CD4-positive, alpha-beta T cell (primary cell): ENCODE measurements around the gene LPGAT1. TPM values are rescaled to one million over a fixed set of nuclear protein-coding genes. Genes with fewer than 3 reads are reported as not detected.

Experiments
- total RNA-seq, 174 experiments: library from RNA in 2 of 174; stranded (reverse) in 2 of 174; gene quantifications; one replicate each; pipeline ENCODE4 v1.2.3 and lab custom pipeline; 2021 to 2026

The LPGAT1 gene
- total RNA-seq, 2 experiments from 2014 or later = 14.0 to 14.4 TPM

Other genes starting within 250 kb of the LPGAT1 start
- not detected for gene NEK2, start 155.1 kb downstream of the LPGAT1 start, total RNA-seq
- 1 to 10 TPM; 2.9 to 3.2 TPM for gene INTS7, start 204.8 kb upstream of the LPGAT1 start, total RNA-seq
- under 1 TPM; 0.49 to 0.64 TPM for gene DTL, start 205.0 kb upstream of the LPGAT1 start, total RNA-seq